Fibroblast of the aortic adventitia (primary cell): ENCODE results near the gene TCF12. TPM values are rescaled to one million over a fixed set of nuclear protein-coding genes. Genes with fewer than 3 reads are reported as not detected.
"Not testable (repeated sequence)": the region's sequence is repeated elsewhere in the genome, so short reads cannot be mapped to it uniquely, and the experiment has no call there.

Source experiments
- DNase-seq: peaks from one replicate; pipeline ENCODE4 v3.0.0-alpha.2; 2010; ENCODE audit warnings: low read depth
- H3K4me3 ChIP-seq: 2 replicates; pipeline ENCODE4 v1.5.1; 2011; ENCODE audit warnings: low read depth, mild to moderate bottlenecking, control low read depth, low read length, moderate library complexity
- total RNA-seq: library from RNA; depleted of rRNA; stranded (reverse); fragments of >200 nt; gene quantifications from 2 replicates; pipeline ENCODE4 v1.2.3, GENCODE V29; 2012; ENCODE audit warnings: low replicate concordance
- TF ChIP-seq, protein P1 (sequence below): IDR thresholded peaks from 2 replicates; pipeline ENCODE4 v1.5.1; 2011; ENCODE audit warnings: mild to moderate bottlenecking, low read length, control low read depth, inconsistent platforms; ENCODE audit not compliant: insufficient read depth

The TCF12 gene
- total RNA-seq, 1 donor, result 89.2 TPM

DNA sequence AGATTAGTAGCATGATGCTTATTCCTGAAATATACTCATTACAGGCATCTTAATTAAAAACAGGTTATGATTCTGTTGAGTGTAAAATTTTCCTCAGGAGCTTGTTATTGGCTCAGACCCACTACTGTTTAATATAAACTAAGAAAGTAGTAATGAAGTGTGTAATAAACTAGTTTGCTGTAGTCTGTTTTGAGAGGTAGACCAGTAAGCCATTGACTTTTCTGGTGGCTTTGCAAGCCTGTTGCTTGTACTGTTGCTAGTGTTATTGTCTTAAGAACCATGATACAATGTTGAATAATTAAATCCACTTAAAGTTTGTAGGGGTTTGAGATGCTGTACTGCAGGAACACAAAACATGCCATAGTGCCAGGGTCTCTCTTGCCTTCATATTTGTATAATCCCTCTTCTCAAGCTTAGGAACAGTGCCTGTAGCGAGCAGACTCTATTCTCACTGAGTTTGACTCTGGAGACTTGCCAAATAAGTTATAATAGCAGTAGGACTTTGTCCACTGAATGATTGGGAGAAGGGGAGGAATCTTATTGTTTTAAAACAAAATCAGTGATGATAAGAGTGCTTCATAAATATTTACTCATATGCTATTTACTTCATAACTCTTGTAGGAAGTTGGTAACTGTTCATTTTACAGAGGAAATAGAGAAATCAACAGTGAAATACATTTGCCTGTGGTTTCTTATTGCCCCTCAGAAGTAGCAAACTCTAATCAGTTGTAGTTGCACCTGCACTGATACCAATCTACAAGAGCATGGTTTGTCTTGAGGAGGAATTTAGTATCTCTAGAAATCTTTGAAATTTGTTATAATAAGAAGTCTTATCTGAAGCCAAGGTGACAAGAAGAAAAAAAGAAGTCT lies 13.4 kb downstream of the TCF12 start:
- TF ChIP-seq, protein P1, sequence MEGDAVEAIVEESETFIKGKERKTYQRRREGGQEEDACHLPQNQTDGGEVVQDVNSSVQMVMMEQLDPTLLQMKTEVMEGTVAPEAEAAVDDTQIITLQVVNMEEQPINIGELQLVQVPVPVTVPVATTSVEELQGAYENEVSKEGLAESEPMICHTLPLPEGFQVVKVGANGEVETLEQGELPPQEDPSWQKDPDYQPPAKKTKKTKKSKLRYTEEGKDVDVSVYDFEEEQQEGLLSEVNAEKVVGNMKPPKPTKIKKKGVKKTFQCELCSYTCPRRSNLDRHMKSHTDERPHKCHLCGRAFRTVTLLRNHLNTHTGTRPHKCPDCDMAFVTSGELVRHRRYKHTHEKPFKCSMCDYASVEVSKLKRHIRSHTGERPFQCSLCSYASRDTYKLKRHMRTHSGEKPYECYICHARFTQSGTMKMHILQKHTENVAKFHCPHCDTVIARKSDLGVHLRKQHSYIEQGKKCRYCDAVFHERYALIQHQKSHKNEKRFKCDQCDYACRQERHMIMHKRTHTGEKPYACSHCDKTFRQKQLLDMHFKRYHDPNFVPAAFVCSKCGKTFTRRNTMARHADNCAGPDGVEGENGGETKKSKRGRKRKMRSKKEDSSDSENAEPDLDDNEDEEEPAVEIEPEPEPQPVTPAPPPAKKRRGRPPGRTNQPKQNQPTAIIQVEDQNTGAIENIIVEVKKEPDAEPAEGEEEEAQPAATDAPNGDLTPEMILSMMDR, result no peak
- DNase-seq, result no peak
- no peak overlapping the region for H3K4me3 ChIP-seq

DNA sequence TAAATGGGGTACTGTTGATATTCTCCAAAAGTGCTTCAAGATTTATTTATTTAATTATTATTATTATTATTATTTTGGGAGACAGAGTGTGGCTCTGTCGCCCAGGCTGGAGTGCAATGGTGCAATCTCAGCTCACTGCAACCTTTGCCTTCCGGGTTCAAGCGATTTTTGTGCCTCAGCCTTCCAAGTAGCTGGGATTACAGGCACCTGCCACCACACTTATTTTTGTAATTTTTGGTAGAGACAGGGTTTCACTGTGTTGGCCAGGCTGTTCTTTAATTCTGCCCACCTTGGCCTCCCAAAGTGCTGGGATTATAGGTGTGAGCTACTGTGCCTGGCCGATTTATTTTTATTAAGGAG lies 14.0 kb downstream of the TCF12 start:
- not testable (repeated sequence) for DNase-seq

DNA sequence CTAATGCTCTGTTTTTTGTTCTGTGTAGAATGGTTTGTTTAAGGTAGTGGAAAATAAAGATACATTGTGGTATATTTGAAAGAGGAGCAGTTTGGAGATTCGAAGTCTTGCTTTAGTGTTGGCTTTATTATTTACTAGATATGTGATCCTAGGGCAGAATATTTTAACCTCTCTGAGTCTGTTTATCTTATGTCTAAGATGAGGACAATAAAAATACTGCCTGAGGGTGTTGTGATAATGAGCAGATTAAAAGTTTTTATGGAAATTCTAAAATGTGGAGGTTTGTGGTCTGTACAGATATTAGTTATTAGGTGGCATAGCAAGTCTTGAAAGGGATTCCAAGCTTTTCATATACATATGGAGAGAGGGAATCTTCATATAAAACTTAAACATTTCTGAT lies 15.0 kb downstream of the TCF12 start:
- no peak overlapping the region for H3K4me3 ChIP-seq
- TF ChIP-seq, protein P1, result no peak
- no peak for DNase-seq

More for the DNA sequence above, 14.0 kb downstream of the TCF12 start:
- H3K4me3 ChIP-seq, result not testable (repeated sequence)

DNA sequence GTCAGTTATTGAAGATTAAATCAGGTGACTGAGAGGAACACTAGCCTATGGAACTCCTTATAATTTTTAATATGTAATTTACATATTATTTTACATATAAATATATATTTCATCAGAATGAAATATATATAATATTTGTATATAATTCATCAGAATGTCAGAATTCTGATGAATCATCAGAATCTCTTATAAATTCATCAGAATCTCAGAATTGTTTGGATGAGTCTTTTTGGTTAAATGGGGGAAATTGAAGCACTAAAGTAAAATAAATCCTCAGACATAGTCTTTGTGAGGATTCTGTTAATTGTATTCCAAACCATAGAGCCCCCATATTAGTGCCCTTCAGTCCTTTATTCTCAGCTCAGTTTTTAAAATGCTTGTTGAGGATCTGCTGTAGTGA lies 15.4 kb downstream of the TCF12 start:
- DNase-seq, result no peak
- TF ChIP-seq, protein P1, result no peak
- no peak overlapping the region for H3K4me3 ChIP-seq

DNA sequence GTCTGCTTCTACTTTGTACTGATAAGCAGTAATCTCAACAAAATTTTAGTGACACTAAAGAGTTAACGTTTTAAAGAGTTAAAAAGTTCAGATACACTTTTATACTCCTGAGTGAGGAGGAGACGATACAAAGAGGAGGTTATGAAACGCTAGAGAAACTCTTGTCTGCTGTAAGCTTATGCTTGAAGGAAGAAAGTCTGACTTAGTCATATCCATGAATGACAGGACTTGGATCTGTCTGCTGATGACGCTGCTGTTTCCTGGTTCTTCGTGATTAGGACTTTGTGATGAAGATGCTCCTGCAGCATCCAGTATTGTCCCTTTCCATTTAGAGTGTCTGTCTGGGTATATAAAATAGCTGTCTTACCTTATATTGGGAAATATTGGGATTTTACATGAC lies 15.8 kb downstream of the TCF12 start:
- no peak for DNase-seq
- no peak overlapping the region for H3K4me3 ChIP-seq
- TF ChIP-seq, protein P1, result no peak

DNA sequence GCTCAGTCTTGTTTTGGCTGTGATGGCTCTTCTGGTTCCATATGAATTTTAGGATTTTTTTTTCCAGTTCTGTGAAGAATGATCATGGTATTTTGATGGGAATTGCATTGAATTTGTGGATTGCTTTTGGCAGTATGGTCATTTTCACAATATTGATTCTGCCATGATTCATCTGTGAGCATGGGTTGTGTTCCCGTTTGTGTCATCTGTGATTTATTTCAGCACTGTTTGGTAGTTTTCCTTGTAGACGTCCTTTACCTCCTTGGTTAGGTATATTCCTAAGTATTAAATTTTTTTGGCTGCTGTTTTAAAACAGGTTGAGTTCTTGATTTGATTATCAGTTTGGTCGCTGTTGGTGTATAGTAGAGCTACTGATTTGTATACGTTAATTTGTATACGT lies 18.5 kb downstream of the TCF12 start:
- H3K4me3 ChIP-seq, result no peak overlapping the region
- TF ChIP-seq, protein P1, result no peak
- no peak for DNase-seq

DNA sequence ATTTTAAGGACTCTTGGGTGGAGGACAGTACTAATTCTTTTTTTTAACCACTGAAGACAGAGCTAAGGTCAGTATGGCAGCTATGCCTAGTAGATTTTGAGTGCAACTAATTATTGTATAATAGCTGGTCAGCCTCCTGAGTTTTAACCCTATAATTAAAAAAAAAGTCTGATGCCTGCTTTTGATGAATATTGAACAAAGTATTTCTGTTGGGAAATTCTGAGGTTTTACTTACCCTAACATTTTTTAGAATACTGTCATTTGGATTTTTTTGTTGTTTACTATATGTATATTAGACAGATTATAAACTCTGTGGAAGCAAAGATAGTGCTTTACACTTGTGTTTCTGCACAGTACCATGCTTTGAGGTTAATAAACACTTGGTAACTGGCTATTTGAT lies 20.8 kb downstream of the TCF12 start:
- no peak for DNase-seq
- TF ChIP-seq, protein P1, result no peak
- H3K4me3 ChIP-seq, result no peak overlapping the region
